H1 (cell line): ENCODE measurements around the gene ALG3. TPM values are rescaled to one million over a fixed set of nuclear protein-coding genes. Genes with fewer than 3 reads are reported as not detected.
A peak's percentile ranks its signal among the peaks of the same experiment; 100 is the strongest.

ENCODE experiments used
- CTCF ChIA-PET: fragments of 300-600 bp; sonication (Branson Sonifier 250); formaldehyde crosslinking; loops from one replicate; lab custom pipeline; 2021; ENCODE audit not compliant: partially characterized antibody; lab: Charles Lee
- POLR2A ChIA-PET: fragments of 300-600 bp; sonication (Branson Sonifier 250); formaldehyde crosslinking; loops from one replicate; lab custom pipeline; 2021; ENCODE audit warnings: inconsistent platforms; ENCODE audit not compliant: partially characterized antibody; lab: Charles Lee
- DNase-seq, 2 experiments: peaks; one replicate each; pipeline versions ENCODE4 v3.0.0 to v3.0.0-alpha.2; 2010 to 2022; ENCODE audit warnings: low spot score in 2 of 2, low read depth in 1 of 2, mixed read lengths in 1 of 2
- FAIRE-seq: peaks from 2 replicates; lab custom pipeline; 2011; peaks lifted over from hg19 to GRCh38; lab: Jason Lieb, UNC
- H2AFZ ChIP-seq: 2 replicates; pipeline ENCODE4 v1.8.1; 2012; ENCODE audit warnings: low read length, inconsistent platforms
- H2AK5ac ChIP-seq: 2 replicates; pipeline ENCODE4 v1.6.1; 2013; ENCODE audit warnings: low read depth, low read length
- H2BK120ac ChIP-seq: replicated peaks from 2 replicates; pipeline ENCODE3; 2013; ENCODE audit warnings: low read depth, low read length, inconsistent platforms
- H2BK12ac ChIP-seq: 2 replicates; pipeline ENCODE4 v1.6.1; 2013; ENCODE audit warnings: low read depth, low read length
- H2BK15ac ChIP-seq: 2 replicates; pipeline ENCODE4 v1.6.1; 2013; ENCODE audit warnings: low read length
- H2BK20ac ChIP-seq: 2 replicates; pipeline ENCODE4 v1.6.1; 2013; ENCODE audit warnings: low read length
- H2BK5ac ChIP-seq: 2 replicates; pipeline ENCODE4 v1.6.1; 2013; ENCODE audit warnings: low read depth, low read length
- H3K14ac ChIP-seq: 2 replicates; pipeline ENCODE4 v1.6.1; 2013; ENCODE audit warnings: inconsistent platforms; ENCODE audit not compliant: insufficient read length
- H3K18ac ChIP-seq: 2 replicates; pipeline ENCODE4 v1.6.1; 2013; ENCODE audit warnings: low read length; ENCODE audit errors: extremely low read depth
- H3K23ac ChIP-seq: 2 replicates; pipeline ENCODE4 v1.6.1; 2013; ENCODE audit warnings: inconsistent platforms; ENCODE audit not compliant: insufficient read length
- H3K23me2 ChIP-seq: 2 replicates; pipeline ENCODE4 v1.6.1; 2013; ENCODE audit warnings: low read depth, low read length
- H3K27ac ChIP-seq: 2 replicates; pipeline ENCODE4 v1.6.1; 2011; ENCODE audit warnings: low read depth, low read length, inconsistent platforms
- H3K27me3 ChIP-seq, 4 experiments: replicated peaks in 1 of 4; 1 replicate in 1 of 4; 2 replicates in 3 of 4; pipeline versions ENCODE4 v1.6.1 to v1.8.1; 2011 to 2013; ENCODE audit warnings: low read length in 3 of 4, mild to moderate bottlenecking in 3 of 4, inconsistent platforms in 2 of 4, mixed read lengths in 2 of 4, moderate library complexity in 1 of 4; ENCODE audit not compliant: control insufficient read depth in 3 of 4, insufficient read depth in 3 of 4; ENCODE audit errors: extremely low read depth in 1 of 4
- H3K36me3 ChIP-seq, 4 experiments: 2 replicates each; pipeline versions ENCODE4 v1.6.1 to v1.8.1; 2011 to 2013; ENCODE audit warnings: mild to moderate bottlenecking in 4 of 4, low read length in 3 of 4, moderate library complexity in 2 of 4, control low read depth in 1 of 4, inconsistent platforms in 1 of 4; ENCODE audit not compliant: insufficient read depth in 4 of 4, control insufficient read depth in 2 of 4
- H3K4ac ChIP-seq: replicated peaks from 2 replicates; pipeline ENCODE3; 2013; ENCODE audit warnings: low read length, low read depth, mixed read lengths, inconsistent platforms; ENCODE audit not compliant: insufficient read length
- H3K4me1 ChIP-seq, 4 experiments: replicated peaks in 1 of 4; 1 replicate in 1 of 4; 2 replicates in 3 of 4; pipeline versions ENCODE4 v1.6.1 to v1.8.1; 2011 to 2013; ENCODE audit warnings: low read length in 3 of 4, inconsistent platforms in 2 of 4, mixed read lengths in 1 of 4; ENCODE audit not compliant: insufficient read depth in 4 of 4, control insufficient read depth in 3 of 4
- H3K4me2 ChIP-seq, 2 experiments: 2 replicates each; pipeline versions ENCODE4 v1.6.1 to v1.8.1; 2011 to 2013; ENCODE audit warnings: low read depth in 2 of 2, low read length in 2 of 2, control low read depth in 1 of 2, inconsistent platforms in 1 of 2, mild to moderate bottlenecking in 1 of 2; ENCODE audit not compliant: insufficient read depth in 1 of 2
- H3K4me3 ChIP-seq, 4 experiments: fragments of 200-600, 300-600 bp in 1 of 4; sonication (generic), shearing (Covaris generic), sonication (Bioruptor Twin) in 1 of 4; 2 replicates each; pipeline versions ENCODE4 v1.5.1 to v1.8.1; 2011 to 2016; ENCODE audit warnings: low read length in 4 of 4, low read depth in 3 of 4, control low read depth in 2 of 4, inconsistent platforms in 2 of 4, mild to moderate bottlenecking in 2 of 4, mixed read lengths in 1 of 4, moderate library complexity in 1 of 4; ENCODE audit not compliant: insufficient read depth in 2 of 4; ENCODE audit errors: extremely low read depth in 1 of 4
- H3K56ac ChIP-seq: replicated peaks from 2 replicates; pipeline ENCODE3; 2013; ENCODE audit warnings: low read depth, mild to moderate bottlenecking, mixed read lengths, low read length, inconsistent platforms; ENCODE audit not compliant: insufficient read length
- H3K79me1 ChIP-seq: 2 replicates; pipeline ENCODE4 v1.6.1; 2013; ENCODE audit warnings: low read depth, low read length, control low read depth
- H3K79me2 ChIP-seq, 2 experiments: 2 replicates each; pipeline versions ENCODE4 v1.6.1 to v1.8.1; 2012 to 2013; ENCODE audit warnings: low read length in 2 of 2, mild to moderate bottlenecking in 2 of 2, inconsistent platforms in 1 of 2; ENCODE audit not compliant: insufficient read depth in 2 of 2, control insufficient read depth in 1 of 2
- H3K9ac ChIP-seq, 4 experiments: replicated peaks in 1 of 4; 1 replicate in 1 of 4; 2 replicates in 3 of 4; pipeline versions ENCODE4 v1.6.1 to v1.8.1; 2011 to 2013; ENCODE audit warnings: low read depth in 3 of 4, low read length in 3 of 4, control low read depth in 2 of 4, mild to moderate bottlenecking in 2 of 4, moderate library complexity in 2 of 4, inconsistent platforms in 1 of 4; ENCODE audit errors: extremely low read depth in 1 of 4
- H3K9me3 ChIP-seq, 2 experiments: 2 replicates each; pipeline versions ENCODE4 v1.6.1 to v1.8.1; 2012 to 2013; ENCODE audit warnings: mild to moderate bottlenecking in 2 of 2, moderate library complexity in 2 of 2, control low read depth in 1 of 2, inconsistent platforms in 1 of 2, low read depth in 1 of 2, low read length in 1 of 2, mixed read lengths in 1 of 2; ENCODE audit not compliant: insufficient read depth in 2 of 2
- H4K20me1 ChIP-seq, 2 experiments: replicated peaks in 1 of 2; 2 replicates each; pipeline versions ENCODE3 to v1.8.1; 2011 to 2013; ENCODE audit warnings: inconsistent platforms in 2 of 2, low read length in 2 of 2, mild to moderate bottlenecking in 1 of 2; ENCODE audit not compliant: insufficient read depth in 2 of 2, control insufficient read depth in 1 of 2
- H4K5ac ChIP-seq: 2 replicates; pipeline ENCODE4 v1.6.1; 2013; ENCODE audit warnings: low read length, low read depth, mixed read lengths, inconsistent platforms; ENCODE audit not compliant: insufficient read length
- H4K8ac ChIP-seq: 2 replicates; pipeline ENCODE4 v1.8.0; 2013; ENCODE audit warnings: mild to moderate bottlenecking, moderate library complexity, low read length, inconsistent platforms; ENCODE audit not compliant: insufficient read depth; ENCODE audit errors: extremely low read depth
- H4K91ac ChIP-seq: replicated peaks from 2 replicates; pipeline ENCODE3; 2013; ENCODE audit warnings: low read length, mixed read lengths, inconsistent platforms; ENCODE audit not compliant: insufficient read length
- SAP30 ChIP-seq: fragments of 300-600 bp; sonication (generic); IDR thresholded peaks from 2 replicates; pipeline ENCODE4 v1.7.1; 2012; ENCODE audit warnings: low read length, moderate library complexity, mild to moderate bottlenecking, inconsistent platforms; ENCODE audit not compliant: insufficient read depth, insufficient replicate concordance
- SIRT6 ChIP-seq: IDR thresholded peaks from one replicate; pipeline ENCODE4 v1.7.1; 2012; ENCODE audit warnings: low read length, inconsistent platforms
- YY1 ChIP-seq: IDR thresholded peaks from 2 replicates; pipeline ENCODE4 v1.6.1; 2011; ENCODE audit warnings: low read depth, mild to moderate bottlenecking, low read length
- WGBS, 2 experiments: shearing (Covaris generic) in 1 of 2; methylation state at CpG; one replicate each; pipeline versions ENCODE4 v1.1.6 to v1.1.7; 2013 to 2015; ENCODE audit warnings: low lambda C conversion rate in 2 of 2, mixed read lengths in 2 of 2, inconsistent platforms in 1 of 2, low coverage in 1 of 2, missing lambda C conversion rate in 1 of 2; ENCODE audit not compliant: insufficient replicate concordance in 2 of 2, insufficient coverage in 1 of 2, insufficient read length in 1 of 2; ENCODE audit errors: extremely low coverage in 1 of 2, missing lambda C conversion rate in 1 of 2; 5-methylcytosine and 5-hydroxymethylcytosine counted together
- polyA plus RNA-seq, 7 experiments: library from polyadenylated mRNA; depleted of rRNA in 3 of 7; stranded (reverse) in 5 of 7; unstranded in 2 of 7; fragments of >200 nt in 5 of 7; fragments of 200-250 nt in 2 of 7; gene quantifications; 1 replicate in 5 of 7; 2 replicates in 1 of 7; 4 replicates in 1 of 7; pipeline versions ENCODE4 v1.2.1 to v1.2.3, GENCODE V29; 2011 to 2013; ENCODE audit warnings: missing spikeins in 2 of 7, mixed read lengths in 2 of 7
- total RNA-seq: library from RNA; stranded (reverse); fragmentation: NEBNext Ultra II Directional; extraction: Animal tissue kit (Norgen Biotek cat#: 25700); gene quantifications from 2 replicates; pipeline ENCODE4 v1.2.1, GENCODE V29; 2021
- TF ChIP-seq, protein P1 (sequence below), 3 experiments: IDR thresholded peaks; 1 replicate in 2 of 3; 2 replicates in 1 of 3; pipeline versions ENCODE4 v1.5.1 to v1.6.1; 2011; ENCODE audit warnings: low read length in 3 of 3, mild to moderate bottlenecking in 3 of 3, inconsistent platforms in 2 of 3, low read depth in 1 of 3, moderate library complexity in 1 of 3; ENCODE audit not compliant: insufficient read depth in 1 of 3; ENCODE audit errors: control extremely low read depth in 1 of 3
- TF ChIP-seq, protein P2 (sequence below): IDR thresholded peaks from 2 replicates; pipeline ENCODE4 v1.6.1; 2012; ENCODE audit warnings: low read length, inconsistent platforms

ALG3 gene
- total and polyA plus RNA-seq, 2 of the 8 experiments (the other 6 are each of a cell fraction or from before 2014, with no cell fraction given): 54.6 to 148 TPM

DNA sequence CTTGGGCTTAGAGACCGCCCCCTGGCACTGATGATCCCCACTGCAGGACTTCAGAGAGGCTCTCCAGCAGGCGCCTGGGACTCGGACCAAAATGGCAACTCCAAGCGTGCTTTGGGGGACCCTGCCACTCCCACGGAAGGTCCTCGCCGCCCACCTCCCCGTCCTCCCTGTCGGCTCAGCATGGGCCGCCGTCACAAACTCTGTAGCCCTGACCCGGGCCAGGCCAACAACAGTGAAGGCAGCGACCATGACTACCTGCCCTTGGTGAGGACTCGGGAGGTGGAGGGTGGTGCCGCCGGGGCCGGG lies 7.7 kb downstream of the ALG3 start:
- Histone ChIP-seq H3K9ac (no peak overlapping the region), H2BK120ac (no peak overlapping the region), H4K20me1 (peaks cover 8 to 16% of the 10 kb centered on the region in 2 experiments), H2AK5ac (no peak overlapping the region), H2BK12ac (no peak overlapping the region), H2BK15ac (no peak overlapping the region), H3K9me3 (no peaks in the 10 kb centered on the region), H3K36me3 (peaks cover 13 to 34% (median 23%) of the 10 kb centered on the region in 4 experiments; a peak in 7 of 8 replicates), H2BK20ac (no peak overlapping the region), H3K4me2 (peak overlapping the region; percentile 37 to 82), H3K4me1 (peaks cover 0 to 5% (median 1%) of the 10 kb centered on the region in 4 experiments; a peak in 4 of 7 replicates), H4K5ac (no peak overlapping the region), H2BK5ac (no peak overlapping the region), H3K4me3 (peak overlapping the region in 3 of 4 experiments; percentile 26 to 54 (median 42); a peak in 5 of 8 replicates), H4K91ac (no peak overlapping the region), H3K23me2 (no peaks in the 10 kb centered on the region; the same call in 1 of the 2 replicates), H3K27ac (no peak overlapping the region), H3K18ac (no peak overlapping the region), H3K56ac (no peak overlapping the region), H3K79me2 (no peaks in the 10 kb centered on the region), H3K23ac (no peak overlapping the region), H3K14ac (no peak overlapping the region), H3K4ac (no peak overlapping the region), H2AFZ (no peak overlapping the region), H3K79me1 (peaks cover 2% of the 10 kb centered on the region), H4K8ac (no peak overlapping the region), H3K27me3 (no peaks in the 10 kb centered on the region; a peak in 2 of 7 replicates)
- no peak for TF ChIP-seq SAP30
- TF ChIP-seq YY1: no peak
- TF ChIP-seq, protein P1, sequence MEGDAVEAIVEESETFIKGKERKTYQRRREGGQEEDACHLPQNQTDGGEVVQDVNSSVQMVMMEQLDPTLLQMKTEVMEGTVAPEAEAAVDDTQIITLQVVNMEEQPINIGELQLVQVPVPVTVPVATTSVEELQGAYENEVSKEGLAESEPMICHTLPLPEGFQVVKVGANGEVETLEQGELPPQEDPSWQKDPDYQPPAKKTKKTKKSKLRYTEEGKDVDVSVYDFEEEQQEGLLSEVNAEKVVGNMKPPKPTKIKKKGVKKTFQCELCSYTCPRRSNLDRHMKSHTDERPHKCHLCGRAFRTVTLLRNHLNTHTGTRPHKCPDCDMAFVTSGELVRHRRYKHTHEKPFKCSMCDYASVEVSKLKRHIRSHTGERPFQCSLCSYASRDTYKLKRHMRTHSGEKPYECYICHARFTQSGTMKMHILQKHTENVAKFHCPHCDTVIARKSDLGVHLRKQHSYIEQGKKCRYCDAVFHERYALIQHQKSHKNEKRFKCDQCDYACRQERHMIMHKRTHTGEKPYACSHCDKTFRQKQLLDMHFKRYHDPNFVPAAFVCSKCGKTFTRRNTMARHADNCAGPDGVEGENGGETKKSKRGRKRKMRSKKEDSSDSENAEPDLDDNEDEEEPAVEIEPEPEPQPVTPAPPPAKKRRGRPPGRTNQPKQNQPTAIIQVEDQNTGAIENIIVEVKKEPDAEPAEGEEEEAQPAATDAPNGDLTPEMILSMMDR (IDR thresholded peaks at IDR 0.05; ENCODE audit: control extremely low read depth in 1 of 3, insufficient read depth in 1 of 3, low read depth in 1 of 3, low read length in 3 of 3): 0 out of 4 replicates have a peak, but pooled peaks of 1 of the 3 experiments have one; percentile 4
- TF ChIP-seq, protein P2, sequence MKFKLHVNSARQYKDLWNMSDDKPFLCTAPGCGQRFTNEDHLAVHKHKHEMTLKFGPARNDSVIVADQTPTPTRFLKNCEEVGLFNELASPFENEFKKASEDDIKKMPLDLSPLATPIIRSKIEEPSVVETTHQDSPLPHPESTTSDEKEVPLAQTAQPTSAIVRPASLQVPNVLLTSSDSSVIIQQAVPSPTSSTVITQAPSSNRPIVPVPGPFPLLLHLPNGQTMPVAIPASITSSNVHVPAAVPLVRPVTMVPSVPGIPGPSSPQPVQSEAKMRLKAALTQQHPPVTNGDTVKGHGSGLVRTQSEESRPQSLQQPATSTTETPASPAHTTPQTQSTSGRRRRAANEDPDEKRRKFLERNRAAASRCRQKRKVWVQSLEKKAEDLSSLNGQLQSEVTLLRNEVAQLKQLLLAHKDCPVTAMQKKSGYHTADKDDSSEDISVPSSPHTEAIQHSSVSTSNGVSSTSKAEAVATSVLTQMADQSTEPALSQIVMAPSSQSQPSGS: 0 out of 2 replicates have a peak, but pooled peaks have one; percentile 17
- TF ChIP-seq SIRT6: no peak
- ChIA-PET POLR2A (interaction anchor here (0.9 to 3.4 kb wide), 12 partner anchors 9 to 97 kb away, joined by 3 to 13 read pairs (median 5); partner anchors contain the start of genes CAMK2N2 and EEF1AKMT4), CTCF (interaction anchor here (0.6 to 8.9 kb wide), 19 partner anchors 9 to 353 kb away, joined by 3 to 183 read pairs (median 4); partner anchors contain the start of genes EEF1AKMT4 and VWA5B2)
- FAIRE-seq (no peak), DNase-seq (no peak)
- 36% methylated on average over 12 of the region's 17 CpGs; no CpG with 5 or more reads in 1 of the 2 experiments for WGBS, 2 experiments
